Left colon (tissue), 2 donors: ENCODE results near the gene NEDD8. TPM values are rescaled to one million over a fixed set of nuclear protein-coding genes. Genes with fewer than 3 reads are reported as not detected.

ENCODE experiments used
- ATAC-seq: fragments of 200-7000 bp; cut with Tn5 transposase; one replicate; pipeline ENCODE4 v1.9.1; 2020; ENCODE audit warnings: mild to moderate bottlenecking, moderate library complexity
- DNase-seq, 2 donors: peaks; one replicate each; pipeline ENCODE4 v3.0.0-alpha.2; 2020
- intact Hi-C, 2 donors: fragments of 100-400 bp; cut with DNase I in 1 of 2; cut with micrococcal nuclease in 1 of 2; formaldehyde crosslinking; loops; one replicate each; pipeline versions ENCODE4 v1.11.2 to v1.14.0; 2022; cut with DNase I, micrococcal nuclease
- long read RNA-seq: library from polyadenylated mRNA; unstranded; transcript quantifications from one replicate; pipeline ENCODE4 v2.0.0, GENCODE V29; 2021
- total RNA-seq, 2 donors: library from RNA; stranded (reverse); fragmentation: NEBNext Ultra II Directional; extraction: Animal tissue kit (Norgen Biotek cat#: 25700); gene quantifications; one replicate each; pipeline ENCODE4 v1.2.1, GENCODE V29; 2021
- donor health status: DM: no; HTN: no; CAD: no.
- donor health status: DM: yes; HTN: yes; CAD: no.

NEDD8 gene
- total RNA-seq = 100 to 1,000 TPM; 110 to 135 TPM
- long read RNA-seq, transcript NEDD8-201 (4 exons, 708 nt) = major isoform, 34 of 39 reads
- long read RNA-seq, partial matches to known transcripts = 0 of 39 reads
- long read RNA-seq, other reads (novel, unspliced or antisense) = 2 of 39 reads

GRCh38 chr14:24232121-24232644, at the start of gene NEDD8:
Gene NEDD8, minus strand, starts transcription at chr14:24232367. Its CDS starts 100 bp downstream, at chr14:24232267.
- intact Hi-C loops = no loop called here
- ATAC-seq (peak; percentile 86), DNase-seq (peak; percentile 92 to 93)

- intact Hi-C loops = no loop called here
- ATAC-seq = no peak
- no peak for DNase-seq
Measured at GRCh38 chr14:24281636-24282035, 49.5 kb upstream of the NEDD8 start.

GRCh38 chr14:24280797-24281460, 48.8 kb upstream of the NEDD8 start:
- DNase-seq = no peak
- no peak for ATAC-seq
- intact Hi-C loops = no loop called here

GRCh38 chr14:24279301-24280186, 47.4 kb upstream of the NEDD8 start:
- intact Hi-C loops = no loop called here
- ATAC-seq (peak; percentile 21), DNase-seq (no peak)

GRCh38 chr14:24278424-24278823, 46.3 kb upstream of the NEDD8 start:
- DNase-seq (no peak), ATAC-seq (no peak)
- intact Hi-C loops = no loop called here

GRCh38 chr14:24277606-24278321, 45.6 kb upstream of the NEDD8 start:
- intact Hi-C loops = no loop called here
- DNase-seq = no peak
- ATAC-seq = no peak

- intact Hi-C loops = no loop called here
- DNase-seq (no peak), ATAC-seq (no peak)
Measured at GRCh38 chr14:24277071-24277470, 44.9 kb upstream of the NEDD8 start.

- DNase-seq (no peak), ATAC-seq (no peak)
- intact Hi-C loops = no loop called here
Measured at GRCh38 chr14:24274101-24274543, 42.0 kb upstream of the NEDD8 start.

- intact Hi-C loops = no loop called here
- no peak for ATAC-seq
- DNase-seq = no peak
Measured at GRCh38 chr14:24273422-24273998, 41.3 kb upstream of the NEDD8 start.

GRCh38 chr14:24272467-24272866, 40.3 kb upstream of the NEDD8 start:
- DNase-seq (no peak), ATAC-seq (no peak)
- intact Hi-C loops = no loop called here

GRCh38 chr14:24271834-24272263, 39.7 kb upstream of the NEDD8 start:
- DNase-seq (no peak), ATAC-seq (no peak)
- intact Hi-C loops = no loop called here

GRCh38 chr14:24271134-24271833, 39.1 kb upstream of the NEDD8 start, which contains the start of gene RABGGTA:
Gene RABGGTA, minus strand, starts transcription at chr14:24271597. Its CDS starts 482 bp downstream, at chr14:24271115.
- ATAC-seq = peak; percentile 96
- peak; percentile 88 to 92 for DNase-seq
- intact Hi-C loops = no loop called here

GRCh38 chr14:24270537-24271133, 38.5 kb upstream of the NEDD8 start:
- intact Hi-C loops = no loop called here
- peak; percentile 38 for ATAC-seq
- no peak for DNase-seq

GRCh38 chr14:24269910-24270536, 37.9 kb upstream of the NEDD8 start:
- no peak for ATAC-seq
- intact Hi-C loops = no loop called here
- no peak for DNase-seq

- intact Hi-C loops = no loop called here
- DNase-seq = no peak
Measured at GRCh38 chr14:24269368-24269767, 37.2 kb upstream of the NEDD8 start.

GRCh38 chr14:24268225-24268624, 36.1 kb upstream of the NEDD8 start:
- intact Hi-C loops = no loop called here
- DNase-seq = no peak
- no peak for ATAC-seq

More at GRCh38 chr14:24269368-24269767, 37.2 kb upstream of the NEDD8 start:
- ATAC-seq = no peak

GRCh38 chr14:24267516-24267915, 35.3 kb upstream of the NEDD8 start:
- intact Hi-C loops = no loop called here
- ATAC-seq = no peak
- DNase-seq = no peak
